Naive thymus-derived CD4-positive, alpha-beta T cell (primary cell): ENCODE measurements around the gene F2RL2. TPM values are rescaled to one million over a fixed set of nuclear protein-coding genes. Genes with fewer than 3 reads are reported as not detected.

ENCODE experiments used
- polyA plus RNA-seq, 2 donors: library from polyadenylated mRNA; unstranded; fragments of 300-500 nt; fragmentation: Illumina TruSeq; gene quantifications; one replicate each; pipeline ENCODE4 v1.2.3, GENCODE V29; 2021
- total RNA-seq, 6 experiments: library from RNA in 5 of 6; stranded (reverse) in 5 of 6; gene quantifications; 1 replicate in 5 of 6; 2 replicates in 1 of 6; pipeline ENCODE4 v1.2.3 and lab custom pipeline; 2021 to 2026

The F2RL2 gene
- total and polyA plus RNA-seq, 7 experiments from 2014 or later = 0.46 to 0.51 TPM; not detected in 5

Other genes with a start within 250 kb of the F2RL2 start
- 100 to 1,000 TPM in 1 of 5 experiments, 10 to 100 TPM in 4; 69.1 to 114 (median 88.0) TPM for gene IQGAP2, start 220.1 kb downstream of the F2RL2 start, total RNA-seq
- gene IQGAP2, start 220.1 kb downstream of the F2RL2 start, polyA plus RNA-seq = 10 to 100 TPM; 19.0 to 23.8 TPM
- gene F2R, start 92.7 kb upstream of the F2RL2 start, total RNA-seq = 1 to 10 TPM in 3 of 5 experiments, under 1 TPM in 2; 0.65 to 8.2 (median 1.2) TPM
- gene F2R, start 92.7 kb upstream of the F2RL2 start, polyA plus RNA-seq = under 1 TPM; 0.23 to 0.43 TPM
- gene F2RL1, start 195.6 kb upstream of the F2RL2 start, total RNA-seq = 1 to 10 TPM in 4 of 5 experiments, under 1 TPM in 1; 0.48 to 3.2 (median 2.7) TPM
- gene F2RL1, start 195.6 kb upstream of the F2RL2 start, polyA plus RNA-seq = 1 to 10 TPM; 3.2 to 6.2 TPM
- gene S100Z, start 226.6 kb upstream of the F2RL2 start, total RNA-seq = 1 to 10 TPM in 3 of 5 experiments, not detected in 2; 1.3 to 5.3 (median 4.2) TPM
- not detected for gene S100Z, start 226.6 kb upstream of the F2RL2 start, polyA plus RNA-seq